GM18511 (cell line): ENCODE data around the gene PCBD1.

Experiments
- ATAC-seq: cut with Tn5 transposase; IDR thresholded peaks from one replicate; pipeline ENCODE4 v1.9.1; 2021; ENCODE audit warnings: mild to moderate bottlenecking, moderate library complexity; ENCODE audit not compliant: unreplicated experiment

PCBD1 gene

DNA sequence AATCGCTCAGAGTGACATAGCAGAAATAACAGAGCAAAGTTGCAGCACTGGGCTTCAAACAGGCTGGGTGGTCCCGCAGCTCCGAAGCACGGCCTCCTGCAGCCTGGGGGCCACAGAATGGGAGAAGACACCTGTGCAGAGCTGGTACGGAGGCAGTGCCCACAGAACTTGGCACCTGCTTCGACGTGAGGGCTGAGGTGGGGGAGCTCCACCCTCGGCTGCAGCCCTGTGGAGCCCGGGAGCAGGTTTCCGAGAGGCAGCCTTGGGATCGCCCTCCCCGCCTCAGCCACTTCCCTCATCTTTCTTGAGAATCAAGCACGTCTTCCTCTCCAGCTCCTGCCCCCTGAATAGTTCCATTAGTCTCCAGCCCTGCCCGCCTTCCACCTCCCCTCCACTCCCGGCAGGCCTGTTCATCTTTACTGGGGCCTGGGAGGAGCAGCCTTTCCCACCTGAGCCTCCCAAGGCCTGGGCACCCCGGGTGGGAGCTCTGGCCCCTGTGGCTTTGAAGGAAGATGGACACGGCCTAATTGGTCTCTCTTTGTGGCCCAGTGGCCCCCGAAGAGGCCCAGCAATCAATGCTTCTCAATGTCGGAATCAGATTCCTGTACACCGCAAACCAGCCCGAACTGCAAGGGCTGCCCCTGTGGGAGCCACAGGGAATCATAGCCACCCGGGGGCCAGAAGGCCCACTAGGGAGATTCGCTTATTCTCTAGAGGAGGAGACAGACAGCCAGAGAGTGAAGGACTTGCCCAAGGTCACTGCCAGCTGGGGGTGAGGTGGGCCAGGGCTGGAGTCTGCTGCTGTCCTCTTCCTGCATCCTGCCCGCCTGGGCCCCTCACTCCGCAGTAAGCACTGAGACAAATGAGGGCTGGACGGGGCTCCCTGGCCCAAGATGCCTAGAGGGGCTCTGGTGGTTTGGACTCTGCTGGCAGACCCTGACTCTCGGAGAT is 17.0 kb upstream of the PCBD1 start:
- ATAC-seq, result no peak

DNA sequence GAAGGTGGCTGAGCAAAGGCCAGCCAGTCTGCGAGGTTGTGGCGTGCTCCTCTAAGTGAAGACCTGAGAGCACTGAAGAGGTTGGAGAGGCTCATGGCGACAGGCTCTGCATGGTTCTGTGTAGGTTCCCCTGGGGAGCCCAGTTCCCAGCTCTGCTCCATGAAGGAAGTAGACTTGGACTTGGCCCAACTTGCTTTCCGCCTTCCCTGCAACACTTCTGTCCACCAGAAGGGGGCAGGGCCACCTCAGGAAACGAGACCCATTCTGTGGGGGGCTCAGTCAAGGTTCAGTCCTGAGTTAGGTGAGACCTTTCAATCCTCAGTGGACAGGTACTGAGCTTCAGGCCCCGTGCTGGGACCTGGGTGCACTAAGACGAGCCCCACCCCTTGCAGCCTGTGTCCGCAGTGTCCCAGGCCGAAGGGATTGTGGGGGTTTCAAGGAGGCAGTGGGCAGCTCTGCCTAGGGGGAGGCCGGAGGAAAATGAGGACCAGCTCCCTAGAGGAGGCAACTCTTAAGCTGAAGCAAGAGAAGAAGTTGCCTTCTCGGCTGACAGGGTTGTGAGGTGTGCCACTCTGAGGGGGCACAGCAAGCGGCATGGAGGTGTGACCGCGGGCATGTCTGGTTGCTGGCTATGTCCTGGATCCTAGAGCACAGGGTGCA is 15.0 kb upstream of the PCBD1 start:
- no peak for ATAC-seq

DNA sequence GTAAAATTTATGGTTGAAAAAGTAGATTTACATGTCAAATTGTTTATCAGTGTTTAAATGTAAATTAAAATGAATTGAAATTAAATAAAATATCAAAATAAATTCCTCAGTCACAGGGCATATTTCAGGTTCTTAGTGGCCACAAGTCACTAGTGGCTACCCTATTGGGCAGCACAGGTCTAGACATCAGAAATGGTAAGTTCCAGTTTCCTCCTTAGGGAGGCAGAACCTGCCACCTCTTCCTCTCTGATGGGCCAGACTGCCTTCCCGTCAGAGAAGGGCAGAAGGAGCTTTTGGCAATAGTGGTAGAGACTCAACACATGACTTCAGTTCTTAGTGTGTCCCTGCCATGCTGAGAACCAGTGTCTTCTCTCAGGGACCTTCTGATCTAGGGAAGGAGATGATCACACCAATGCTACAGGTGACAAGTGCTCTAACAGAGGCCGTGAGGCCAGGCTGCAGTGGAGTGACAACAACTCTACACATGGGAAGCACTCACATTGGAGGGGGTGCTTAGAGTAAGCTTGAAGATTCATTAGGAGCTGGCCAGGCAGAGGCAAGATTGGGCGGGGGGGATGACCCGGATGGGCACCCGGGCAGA is 14.4 kb upstream of the PCBD1 start:
- no peak for ATAC-seq

DNA sequence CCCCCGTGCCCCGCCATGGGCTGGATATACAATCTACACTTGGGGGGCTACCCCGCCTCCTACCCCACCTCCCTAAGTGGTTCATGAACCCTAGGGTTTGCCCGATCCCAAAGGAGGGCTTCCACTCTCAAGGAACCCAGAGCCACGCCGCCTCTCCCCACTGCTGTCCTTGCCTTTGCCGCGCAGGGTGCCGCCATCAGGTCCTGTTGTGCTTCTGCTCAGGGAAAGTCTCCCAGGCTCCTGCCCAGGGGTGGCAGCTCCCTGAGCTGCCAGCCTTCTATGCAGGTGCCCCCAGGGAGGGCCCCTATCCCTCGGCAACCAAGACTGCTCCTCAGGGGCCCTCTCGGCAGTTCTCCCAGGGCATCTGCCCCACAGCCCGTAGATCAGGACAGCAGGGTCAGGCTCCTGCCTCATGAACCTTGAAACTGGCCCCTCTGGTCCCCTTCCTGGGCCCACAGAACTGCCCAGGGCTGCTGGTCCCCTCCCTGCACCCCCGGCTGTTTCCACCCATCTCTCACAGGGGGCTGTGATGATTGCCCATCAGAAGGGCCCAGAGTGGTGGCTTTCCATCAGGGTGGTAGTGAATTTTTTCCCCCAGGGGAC is 13.0 kb upstream of the PCBD1 start:
- ATAC-seq, result no peak

DNA sequence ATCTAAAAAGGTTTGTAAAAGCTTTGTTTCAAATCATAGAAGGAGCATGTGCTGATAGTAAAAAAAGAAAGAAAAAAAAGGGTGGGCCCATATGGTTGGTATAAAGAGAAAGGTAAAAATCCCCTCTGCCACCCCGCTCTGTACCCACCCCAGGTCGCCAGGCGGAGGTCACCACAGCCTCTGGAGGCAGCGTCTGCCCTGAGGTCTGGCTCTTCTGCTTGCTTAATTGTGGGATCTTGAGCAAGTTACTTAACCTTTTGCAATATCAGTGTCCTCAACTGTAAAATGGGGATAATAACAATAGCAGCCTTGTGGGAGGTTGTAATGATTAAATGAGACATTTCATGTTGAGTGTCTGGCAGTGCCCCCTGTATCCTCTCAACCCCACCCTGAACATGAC is 10.7 kb upstream of the PCBD1 start:
- no peak for ATAC-seq

DNA sequence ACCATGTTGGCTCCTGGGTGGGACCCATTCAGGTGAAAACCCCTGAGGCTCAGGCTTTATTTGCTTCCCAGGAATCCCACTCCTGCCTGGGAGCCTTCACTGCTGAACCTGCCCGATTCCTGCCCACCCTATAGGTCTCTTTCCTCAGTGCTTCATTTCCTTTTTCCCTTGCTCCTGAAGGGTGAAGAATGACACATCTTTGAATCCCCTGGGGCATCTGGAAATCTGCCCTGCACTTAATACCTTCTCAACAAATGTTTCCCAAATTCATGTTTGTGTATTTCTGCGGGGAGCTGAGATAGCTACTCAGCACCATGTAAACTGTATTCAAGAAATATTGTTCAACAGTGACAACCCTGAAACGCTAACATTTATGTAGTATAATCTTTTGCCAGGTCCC is 10.3 kb upstream of the PCBD1 start:
- ATAC-seq, result no peak

DNA sequence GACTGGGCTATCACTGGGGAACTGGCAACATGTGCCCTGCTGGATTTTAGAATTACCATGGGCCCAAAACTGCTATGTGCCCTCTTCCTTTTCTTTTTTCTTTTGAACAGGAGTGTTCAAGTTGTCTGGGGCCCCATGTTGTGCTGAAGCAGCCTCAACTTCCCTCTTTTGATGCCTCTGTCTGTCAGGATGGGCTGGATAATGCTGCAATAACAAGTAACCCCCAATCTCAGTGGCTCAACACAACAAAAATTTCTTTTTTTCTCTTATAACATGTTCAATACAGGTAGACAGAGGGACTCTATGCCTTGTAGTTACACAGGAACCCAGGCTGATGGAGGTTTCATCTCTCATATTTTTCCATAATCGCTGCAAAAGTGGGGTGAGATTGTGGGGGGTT is 8.2 kb upstream of the PCBD1 start:
- no peak for ATAC-seq

DNA sequence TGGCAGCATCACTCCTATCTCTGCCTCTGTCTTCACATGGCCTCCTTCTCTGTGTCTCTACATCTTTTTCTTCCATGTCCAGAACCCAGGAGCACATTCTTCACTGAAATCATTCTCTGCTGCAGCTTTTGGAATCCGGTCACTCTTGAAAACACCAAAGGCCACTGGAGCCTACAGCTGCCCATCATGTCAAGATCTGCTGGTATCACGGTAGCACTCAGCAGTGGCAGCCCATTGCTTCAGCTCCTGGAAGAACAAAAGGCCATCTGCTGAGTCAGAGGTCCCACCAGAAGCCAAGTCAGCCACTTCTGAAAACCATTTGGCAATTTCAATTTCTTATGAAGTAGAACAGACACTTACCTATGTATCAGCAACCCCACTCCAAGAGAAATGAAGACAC is 6.1 kb upstream of the PCBD1 start:
- no peak for ATAC-seq

DNA sequence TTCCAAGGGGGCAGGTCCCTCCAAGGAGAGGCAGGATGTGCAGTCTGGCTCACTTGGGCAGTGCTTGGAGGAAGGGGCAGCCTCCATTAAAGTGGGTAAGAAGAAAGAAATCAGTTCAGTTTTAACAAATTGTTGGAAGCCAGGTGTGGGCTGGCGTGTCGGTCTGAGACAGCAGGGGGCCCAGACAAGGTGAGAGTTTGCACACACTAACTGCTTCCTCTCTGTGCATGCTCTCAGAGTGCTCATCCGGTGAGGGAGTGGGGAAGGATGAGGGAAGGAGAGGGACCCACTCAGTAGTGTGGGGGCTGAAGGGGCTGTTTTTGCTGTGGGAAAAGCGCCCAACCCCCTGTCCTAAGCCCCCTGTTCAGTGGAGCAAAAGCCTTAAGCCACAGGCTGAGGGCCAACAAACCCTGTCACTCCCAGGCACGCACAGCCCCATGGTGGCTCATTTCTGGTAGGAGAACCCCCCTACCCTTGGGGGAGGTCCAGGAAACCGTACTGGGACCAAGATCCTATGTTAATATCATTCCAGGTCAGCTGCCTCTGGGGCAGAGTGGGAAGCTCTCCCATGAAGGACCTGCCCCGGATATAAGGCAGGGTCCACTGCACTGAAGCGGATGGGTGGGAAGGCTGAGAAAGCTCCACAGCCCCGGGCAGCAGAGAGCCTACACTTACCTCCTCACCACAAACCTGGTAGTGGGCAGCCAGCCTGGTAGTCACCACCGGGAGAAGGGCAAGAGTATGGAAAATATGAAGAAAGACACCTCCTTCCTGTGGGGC is 5.1 kb upstream of the PCBD1 start:
- no peak for ATAC-seq

DNA sequence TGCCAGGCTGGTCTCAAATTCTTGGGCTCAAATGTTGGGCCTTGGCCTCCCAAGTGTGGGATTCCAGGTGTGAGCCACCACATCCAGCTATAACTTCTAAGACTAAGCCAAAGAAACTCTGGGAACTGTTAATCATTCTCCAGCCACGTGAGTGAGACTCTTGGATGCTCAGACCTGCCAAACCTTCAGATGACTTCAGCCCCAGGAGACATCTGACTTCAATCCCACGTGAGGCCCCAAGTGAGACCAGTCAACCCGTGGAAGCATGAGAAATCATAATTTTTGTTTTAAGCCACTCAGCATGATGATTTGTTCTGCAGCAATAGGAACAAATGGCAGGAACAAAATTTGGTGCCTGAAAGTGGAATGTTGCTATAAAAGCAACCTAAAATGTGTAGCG is 4.3 kb upstream of the PCBD1 start:
- ATAC-seq, result no peak

DNA sequence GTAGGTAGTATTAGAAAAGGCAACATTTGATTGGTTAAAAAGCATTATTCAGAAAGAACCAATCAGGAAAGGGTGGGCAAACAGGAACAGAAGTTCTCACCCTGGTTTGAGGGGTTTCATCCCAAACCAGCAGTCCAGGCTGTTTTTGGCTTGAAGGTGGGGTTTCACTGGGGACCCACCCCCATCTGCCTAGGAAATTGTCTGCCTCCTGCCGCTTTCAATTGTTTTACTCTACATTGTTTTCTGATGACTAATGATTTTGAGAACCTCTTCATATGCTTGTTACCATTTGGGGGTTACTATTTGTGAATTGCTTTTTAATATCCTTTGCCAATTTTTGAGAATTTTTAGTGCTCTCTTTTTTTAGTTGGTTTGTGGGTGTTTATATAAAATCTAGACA is 3.3 kb upstream of the PCBD1 start:
- ATAC-seq, result no peak

DNA sequence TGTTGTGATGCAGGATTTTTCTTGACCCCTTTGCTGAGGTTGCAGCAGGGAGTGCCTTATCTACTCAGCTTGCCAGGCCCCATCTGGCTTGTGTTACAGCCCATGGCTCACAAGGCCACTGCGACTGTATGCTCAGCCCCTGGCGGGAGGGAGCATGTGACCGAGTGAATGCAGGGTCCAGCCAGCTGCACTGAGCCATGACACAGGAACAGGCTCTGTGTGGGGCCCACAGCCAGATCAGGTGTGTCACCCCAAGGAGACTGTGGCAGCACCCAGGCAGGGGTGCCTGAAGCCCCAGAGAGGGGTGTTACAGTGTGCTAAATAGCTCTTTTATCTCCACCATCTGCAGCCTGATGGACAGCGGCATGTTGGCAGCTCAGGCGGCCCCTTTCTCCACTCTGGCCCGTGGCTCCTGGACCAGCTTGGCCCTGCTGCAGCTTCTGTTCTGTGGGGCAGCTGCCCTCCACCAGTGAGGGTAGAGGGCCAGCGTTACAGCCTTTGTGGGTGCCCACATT is 2.6 kb upstream of the PCBD1 start:
- no peak for ATAC-seq

DNA sequence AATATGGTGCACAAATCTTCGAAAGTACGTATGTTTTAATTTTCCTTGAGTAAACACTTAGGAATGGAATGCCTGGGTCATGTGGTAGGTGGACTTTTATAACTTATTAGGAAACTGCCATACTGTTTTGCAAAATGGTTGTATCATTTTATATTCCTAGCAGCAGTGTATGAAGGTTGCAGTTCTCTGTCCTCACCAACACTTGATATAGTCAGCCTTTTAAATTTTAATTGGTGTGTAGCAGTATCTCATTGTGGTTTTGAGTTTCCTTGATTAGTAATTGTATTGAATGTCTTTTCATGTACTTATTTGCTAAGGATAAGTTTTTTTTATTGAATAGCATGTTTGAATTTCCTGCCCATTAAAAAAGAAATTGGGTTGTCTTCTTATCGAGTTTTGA is 926 bp upstream of the PCBD1 start:
- no peak for ATAC-seq

DNA sequence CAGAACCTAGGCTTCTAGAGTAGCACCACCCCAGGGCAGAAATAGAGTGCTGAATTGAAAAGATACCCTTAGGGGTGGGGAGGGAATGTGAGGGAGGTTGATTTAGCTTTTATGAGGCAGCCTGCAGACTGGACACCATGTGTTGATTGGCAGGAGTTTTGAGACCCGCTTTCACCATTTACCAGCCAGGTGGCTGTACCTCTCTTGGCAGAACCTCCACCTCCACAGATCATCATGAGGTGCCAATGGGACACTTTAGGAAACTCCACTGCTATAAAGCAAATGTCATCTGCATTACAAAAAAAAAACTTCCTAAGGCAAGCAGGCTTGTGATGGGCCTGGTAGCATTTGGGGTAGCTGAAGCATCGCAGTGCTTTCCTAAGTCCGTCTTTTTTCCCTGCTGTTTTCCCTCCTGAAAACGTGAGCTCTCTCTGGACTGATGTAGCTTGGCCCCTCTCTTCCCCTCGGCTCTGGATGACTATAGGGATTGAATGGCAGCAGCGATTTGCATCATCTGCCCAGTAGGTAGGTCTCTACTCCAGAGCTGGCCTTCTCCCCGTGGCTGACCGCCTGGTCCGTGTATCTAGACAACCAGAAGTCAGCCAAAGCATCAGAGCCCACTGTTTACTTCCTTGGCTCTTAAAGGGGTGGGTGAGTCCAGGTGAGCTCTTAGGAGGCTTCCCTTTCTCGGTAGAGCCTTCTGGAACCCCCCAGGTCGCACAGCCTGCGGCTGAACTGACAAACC is 1.3 kb downstream of the PCBD1 start:
- ATAC-seq, result no peak

DNA sequence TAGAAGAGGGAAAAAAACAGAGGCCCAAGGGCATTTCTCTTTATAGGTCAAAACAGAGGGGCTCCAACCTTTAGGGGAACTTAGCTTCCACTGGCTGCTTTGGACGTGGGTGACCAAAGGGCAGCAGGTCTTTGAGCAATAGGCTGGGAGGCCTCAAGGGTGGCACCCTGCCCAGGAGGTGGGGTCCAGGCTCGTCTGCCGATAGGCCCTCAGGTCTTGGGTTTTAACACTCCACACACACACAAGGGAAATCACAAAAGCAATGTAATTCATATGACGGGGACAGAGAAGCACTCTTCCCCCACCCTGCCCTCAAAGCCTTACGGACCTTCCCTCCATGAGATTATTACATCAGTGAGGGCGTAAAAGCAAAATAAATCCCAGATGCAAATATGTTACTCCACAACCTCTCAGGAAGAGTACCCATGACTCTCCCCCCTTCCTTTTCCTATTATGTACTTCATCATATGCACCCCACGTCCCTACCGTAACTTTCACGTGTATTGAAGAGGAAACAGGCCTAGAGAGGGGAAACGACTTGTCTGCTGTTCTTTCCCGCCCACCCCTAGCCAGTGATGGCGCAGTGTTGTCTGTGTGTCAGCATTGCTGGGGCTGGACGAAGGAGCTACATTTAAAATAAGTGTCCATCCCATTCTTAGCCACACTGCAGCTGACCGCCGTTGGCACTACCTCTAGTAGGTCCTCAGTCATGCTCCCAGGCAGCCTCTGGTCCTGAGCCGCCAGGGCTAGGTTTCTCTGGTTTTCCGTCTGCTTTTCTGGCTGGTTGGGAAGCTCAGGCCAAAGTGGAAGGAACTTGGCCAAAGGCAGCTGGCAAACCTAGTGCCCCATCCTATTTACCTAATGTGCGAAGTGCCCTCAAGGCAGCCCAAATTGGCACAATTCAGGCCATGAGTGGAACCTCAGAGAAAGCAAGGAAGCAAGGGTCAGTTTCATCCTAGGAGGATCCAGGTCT is 2.1 kb downstream of the PCBD1 start:
- no peak for ATAC-seq

DNA sequence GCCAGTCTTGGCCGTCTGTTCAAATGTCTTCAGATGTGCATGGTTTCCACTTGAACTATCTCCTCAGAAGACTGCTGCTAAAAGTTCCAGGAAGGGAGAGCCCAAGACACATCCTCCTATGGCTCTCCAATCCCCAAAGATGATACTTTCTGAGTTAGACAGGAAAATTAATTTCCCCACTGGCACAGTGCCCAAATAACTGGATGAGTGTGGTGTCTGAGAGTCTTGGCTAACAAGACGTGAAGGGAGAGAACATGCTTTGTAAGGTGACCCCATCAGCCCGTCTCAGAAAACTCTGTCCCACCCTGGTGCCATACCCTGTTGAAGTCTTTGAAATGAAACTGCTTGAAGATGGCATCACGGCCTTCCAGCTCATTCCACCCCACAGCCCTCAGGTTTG is 2.9 kb downstream of the PCBD1 start:
- ATAC-seq, result no peak

DNA sequence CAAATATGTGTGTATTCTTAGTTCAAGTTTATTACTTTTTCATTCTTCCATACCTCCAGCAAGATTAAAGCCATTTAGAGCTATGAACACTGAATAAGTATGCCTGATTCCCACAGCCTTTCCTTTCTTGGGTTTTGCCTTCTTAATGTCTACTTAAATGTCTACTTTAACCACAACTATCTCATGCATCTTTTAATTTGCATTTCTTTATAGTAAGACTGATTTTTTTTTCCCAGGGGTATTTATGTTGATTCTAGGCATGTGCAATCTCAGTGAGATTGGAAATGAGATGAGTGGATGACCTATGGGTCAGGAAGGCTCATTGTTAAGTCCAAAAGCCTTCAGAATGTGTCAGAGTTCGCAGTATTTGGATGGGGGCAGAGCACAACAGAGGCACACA is 3.6 kb downstream of the PCBD1 start:
- ATAC-seq, result no peak

DNA sequence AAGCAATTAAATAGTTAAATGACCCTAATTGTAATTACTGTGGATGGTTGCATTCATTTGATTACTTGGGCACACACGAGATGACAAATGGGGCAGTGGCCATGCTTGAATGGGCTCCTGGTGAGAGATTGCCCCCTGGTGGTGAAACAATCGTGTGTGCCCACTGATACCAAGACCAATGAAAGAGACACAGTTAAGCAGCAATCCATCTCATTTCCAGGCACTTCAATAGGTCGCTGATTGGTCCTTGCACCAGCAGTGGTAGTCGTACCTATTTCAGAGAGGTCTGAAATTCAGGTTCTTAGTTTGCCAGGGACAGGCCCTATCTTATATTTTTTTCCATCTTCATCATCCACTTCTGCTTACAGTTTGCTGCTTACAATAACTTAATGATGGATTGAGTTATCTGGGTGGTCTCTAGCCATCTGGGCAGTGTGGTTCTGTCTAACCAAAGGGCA is 8.3 kb downstream of the PCBD1 start:
- ATAC-seq, result peak; percentile 55

DNA sequence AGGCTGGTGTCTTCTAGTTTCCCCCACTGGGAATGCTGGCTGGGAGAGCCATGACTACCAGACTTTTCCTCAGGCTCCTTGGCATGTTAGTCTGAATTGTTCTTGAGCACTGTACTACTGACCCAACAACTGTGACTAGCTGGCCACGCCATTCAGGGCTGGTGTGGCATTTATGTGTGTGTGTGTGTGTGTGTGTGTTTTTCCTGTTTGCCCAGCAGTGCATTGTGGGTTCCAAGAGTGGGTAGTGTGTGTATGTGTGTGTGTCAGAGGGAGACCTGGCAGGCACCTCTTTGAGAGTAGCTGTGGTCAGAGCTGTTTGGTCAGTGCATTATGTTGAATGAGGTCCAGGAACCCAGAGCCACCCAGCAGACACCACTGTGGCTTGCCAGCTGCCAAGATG is 9.2 kb downstream of the PCBD1 start:
- ATAC-seq, result no peak
